HG03103 (cell line): ENCODE data around the gene DGKQ.
"Not testable (repeated sequence)": the region's sequence is repeated elsewhere in the genome, so short reads cannot be mapped to it uniquely, and the experiment has no call there.

Source experiments
- ATAC-seq: cut with Tn5 transposase; IDR thresholded peaks from one replicate; pipeline ENCODE4 v1.9.1; 2021; ENCODE audit warnings: low read depth; ENCODE audit not compliant: unreplicated experiment

Gene DGKQ

GRCh38 chr4:953574-953915 lies 19.8 kb downstream of the DGKQ start:
- no peak for ATAC-seq

- ATAC-seq = no peak
These were observed 20.3 kb downstream of the DGKQ start for GRCh38 chr4:952881-953573.

GRCh38 chr4:951594-952468 lies 21.5 kb downstream of the DGKQ start:
- no peak for ATAC-seq

- ATAC-seq = no peak
These were observed 22.2 kb downstream of the DGKQ start for GRCh38 chr4:951186-951585.

GRCh38 chr4:950136-951020 lies 23.0 kb downstream of the DGKQ start:
- no peak for ATAC-seq

- ATAC-seq = no peak
These were observed 23.7 kb downstream of the DGKQ start for GRCh38 chr4:949656-950055.

- ATAC-seq = no peak
These were observed 24.5 kb downstream of the DGKQ start for GRCh38 chr4:948936-949300.

- no peak for ATAC-seq
These were observed 25.1 kb downstream of the DGKQ start for GRCh38 chr4:948101-948935.

GRCh38 chr4:947491-947971 lies 25.8 kb downstream of the DGKQ start:
- no peak for ATAC-seq

- no peak for ATAC-seq
These were observed 26.6 kb downstream of the DGKQ start for GRCh38 chr4:946517-947471.

GRCh38 chr4:946103-946450 lies 27.3 kb downstream of the DGKQ start:
- ATAC-seq = no peak

GRCh38 chr4:945274-946102 lies 27.9 kb downstream of the DGKQ start:
- ATAC-seq = no peak

GRCh38 chr4:939508-939907 lies 33.9 kb downstream of the DGKQ start:
- not testable (repeated sequence) for ATAC-seq

GRCh38 chr4:932713-933070 lies 40.7 kb downstream of the DGKQ start:
- no peak for ATAC-seq

- peak; percentile 87 for ATAC-seq
These were observed 41.2 kb downstream of the DGKQ start, which contains the start of the genes GAK and TMEM175 for GRCh38 chr4:931960-932712. Gene GAK, minus strand, starts transcription at chr4:932316. Its CDS starts 129 bp downstream, at chr4:932187. Gene TMEM175, plus strand, starts transcription at chr4:932460. Its CDS starts 15,280 bp downstream, at chr4:947740.

GRCh38 chr4:931194-931959 lies 42.0 kb downstream of the DGKQ start:
- no peak for ATAC-seq

- ATAC-seq = no peak
These were observed 42.6 kb downstream of the DGKQ start for GRCh38 chr4:930827-931193.
